Motor neuron (in vitro differentiated cells): ENCODE measurements around the gene PLTP. TPM values are rescaled to one million over a fixed set of nuclear protein-coding genes. Genes with fewer than 3 reads are reported as not detected.
A peak's percentile ranks its signal among the peaks of the same experiment; 100 is the strongest.

Source experiments
- ATAC-seq, 8 experiments: fragments of 200-7000 bp; cut with Tn5 transposase; replicated peaks in 6 of 8; 2 replicates each; pipeline ENCODE4 v1.8.0; 2021; ENCODE audit warnings: mild to moderate bottlenecking in 8 of 8, moderate library complexity in 8 of 8
- H3K27ac ChIP-seq, 2 donors: fragments of 250-450 bp; sonication (Bioruptor Pico); 2 replicates each; pipeline ENCODE4 v1.9.0; 2021; ENCODE audit warnings: antibody characterized with exemption in 2 of 2, mild to moderate bottlenecking in 2 of 2, moderate library complexity in 1 of 2
- H3K4me1 ChIP-seq, 2 donors: fragments of 250-450 bp; sonication (Bioruptor Pico); replicated peaks in 1 of 2; 2 replicates each; pipeline ENCODE4 v1.6.1; 2021; ENCODE audit warnings: antibody characterized with exemption in 2 of 2, mild to moderate bottlenecking in 2 of 2, moderate library complexity in 1 of 2
- H3K4me3 ChIP-seq, 5 donors: fragments of 250-450 bp; sonication (Bioruptor Pico); 2 replicates each; pipeline ENCODE4 v1.9.0; 2021; ENCODE audit warnings: antibody characterized with exemption in 5 of 5, mild to moderate bottlenecking in 5 of 5, moderate library complexity in 4 of 5
- WGBS, 10 experiments: fragments of 450-650 bp; shearing (Covaris generic); methylation state at CpG; one replicate each; pipeline ENCODE4 v1.0.0; 2022; 5-methylcytosine and 5-hydroxymethylcytosine counted together
- in situ Hi-C, 9 experiments: fragments of 400-800 bp; cut with MboI; loops; one replicate each; pipeline ENCODE4 v1.15.0; 2021; ENCODE audit warnings: low sequenced_read_pairs in 9 of 9, low pct_unique_long_range_greater_than_20kb in 2 of 9; ENCODE audit not compliant: unreplicated experiment in 9 of 9
- total RNA-seq, 8 experiments: library from RNA; unstranded; fragments of 300-600 nt; gene quantifications; 2 replicates each; pipeline versions ENCODE4 v1.2.3 to v1.2.4, GENCODE V29; 2022

PLTP gene
- total RNA-seq, 8 experiments from 2014 or later = 30.7 to 638 (median 41.2) TPM

DNA sequence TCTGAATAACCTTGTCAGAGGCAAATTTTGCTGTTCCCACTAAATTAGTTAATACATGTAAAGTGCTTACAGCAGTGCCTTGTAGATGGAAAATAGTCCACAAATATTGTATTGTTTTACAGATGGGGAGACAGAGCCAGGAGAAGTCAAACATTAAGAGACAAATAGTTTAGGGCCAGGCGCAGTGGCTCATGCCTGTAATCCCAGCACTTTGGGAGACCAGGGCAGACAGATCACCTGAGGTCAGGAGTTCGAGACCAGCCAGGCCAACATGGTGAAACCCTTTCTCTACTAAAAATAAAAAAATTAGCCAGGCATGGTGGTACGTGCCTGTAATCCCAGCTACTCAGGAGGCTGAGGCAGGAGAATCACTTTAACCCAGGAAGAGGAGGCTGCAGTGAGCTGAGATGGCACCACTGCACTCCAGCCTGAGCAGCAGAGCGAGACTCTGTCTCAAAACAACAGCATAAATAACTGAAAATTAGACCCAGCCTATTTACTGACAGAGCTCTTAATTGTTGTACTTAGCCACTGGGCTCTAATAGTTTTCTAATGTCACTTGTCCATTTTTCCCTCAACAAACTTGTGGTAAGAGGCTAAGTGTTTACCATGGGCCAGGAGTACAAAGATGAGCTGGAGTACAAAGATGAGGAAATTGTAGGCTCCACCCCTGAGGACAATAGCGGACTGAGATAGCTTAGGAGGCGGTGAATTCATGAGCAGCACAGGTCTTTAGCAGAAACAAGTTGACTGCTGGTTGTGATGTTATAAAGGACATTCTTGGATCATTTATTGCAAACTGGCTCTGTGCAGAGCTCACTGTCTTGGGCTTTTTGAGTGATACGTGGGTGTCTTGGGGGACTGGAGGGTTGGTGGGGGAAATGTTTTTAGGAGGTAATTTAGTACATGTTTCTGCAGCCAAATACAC, 48.1 kb downstream of the PLTP start:
- peak in 2 of 8 experiments; percentile 31 to 42 for ATAC-seq
- peaks cover under 1 to 8% of the 10 kb centered on the region in 2 donors for H3K4me1 ChIP-seq
- H3K4me3 ChIP-seq = no peak overlapping the region
- WGBS, 10 experiments = 14 to 100% (median 85%) methylated on average over 1 to 6 of the region's 7 CpGs
- H3K27ac ChIP-seq = no peak overlapping the region
- in situ Hi-C loops = no loop called here

DNA sequence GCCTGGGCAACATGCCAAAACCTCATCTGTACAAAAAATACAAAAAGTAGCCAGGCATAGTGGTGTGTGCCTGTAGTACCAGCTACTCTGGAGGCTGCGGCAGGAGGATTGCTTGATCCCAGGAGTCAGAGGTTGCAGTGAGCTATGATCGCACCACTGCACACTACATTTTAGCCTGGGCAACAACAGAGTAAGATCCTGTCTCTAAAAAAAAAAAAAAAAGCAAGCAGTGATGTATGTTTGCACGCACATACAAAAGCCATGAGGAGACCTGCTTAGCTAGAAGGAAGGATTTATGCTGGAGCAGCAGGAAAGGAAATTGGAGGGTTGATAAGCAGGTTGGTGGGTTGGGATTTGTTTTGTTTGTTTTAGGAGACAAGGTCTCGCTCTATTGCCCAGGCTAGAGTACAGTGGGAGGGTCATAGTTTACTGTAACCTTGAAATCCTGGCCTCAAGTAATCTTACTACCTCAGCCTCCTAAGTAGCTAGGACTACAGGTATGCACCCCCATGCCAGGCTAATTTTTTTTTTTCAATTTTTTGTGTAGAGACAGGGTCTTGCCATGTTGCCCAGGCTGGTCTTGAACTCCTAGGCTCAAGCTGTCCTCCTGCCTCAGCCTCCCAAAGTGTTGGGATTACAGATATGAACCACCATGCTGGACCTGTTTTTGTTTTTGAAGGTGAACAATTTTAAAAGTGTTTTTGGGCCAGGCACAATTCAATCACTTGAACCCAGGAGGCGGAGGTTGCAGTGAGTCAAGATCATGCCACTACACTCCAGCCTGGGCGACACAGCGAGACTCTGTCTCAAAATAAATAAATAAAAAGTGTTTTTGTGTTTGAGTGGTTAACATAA, 50.5 kb downstream of the PLTP start:
- H3K4me1 ChIP-seq = peaks cover 9 to 18% of the 10 kb centered on the region in 2 donors
- WGBS, 10 experiments = 81 to 100% (median 93%) methylated on average over 2 to 7 of the region's 7 CpGs; no CpG with 5 or more reads in 1 of the 10 experiments
- no peak overlapping the region for H3K4me3 ChIP-seq
- in situ Hi-C loops = no loop called here
- H3K27ac ChIP-seq = no peak overlapping the region
- ATAC-seq = no peak

DNA sequence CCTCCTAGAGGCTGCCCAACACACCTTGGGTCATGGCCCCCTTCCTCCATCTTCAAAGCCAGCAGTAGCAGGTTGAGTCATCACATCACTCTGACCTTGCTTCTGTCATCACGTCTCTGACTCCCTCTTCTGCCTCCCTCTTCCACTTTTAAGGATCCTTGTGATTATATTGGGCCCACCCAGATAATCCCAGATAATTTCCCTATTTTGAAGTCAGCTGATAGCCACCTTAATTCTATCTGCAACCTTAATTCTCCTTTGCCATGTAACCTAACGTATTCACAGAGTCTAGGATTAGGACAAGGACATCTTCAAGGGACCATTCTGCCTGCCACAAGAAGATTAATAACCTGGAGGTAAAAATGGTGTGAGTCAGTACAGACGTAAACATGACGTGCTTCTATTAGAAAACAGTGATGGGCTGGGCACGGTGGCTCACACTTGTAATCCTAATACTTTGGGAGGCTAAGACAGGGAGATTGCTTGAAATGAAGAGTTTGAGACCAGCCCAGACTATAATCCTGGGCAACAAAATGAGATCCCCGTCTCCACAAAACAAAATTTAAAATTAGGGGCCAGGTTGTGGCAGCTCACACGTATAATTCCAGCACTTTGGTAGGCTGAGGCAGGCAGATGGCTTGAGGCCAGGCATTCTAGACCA, 51.3 kb downstream of the PLTP start:
- no peak for ATAC-seq
- H3K27ac ChIP-seq = no peak overlapping the region
- whole genome bisulfite sequencing, 10 experiments = 13 to 96% (median 65%) methylated on average over 1 to 6 of the region's 7 CpGs; no CpG with 5 or more reads in 2 of the 10 experiments
- in situ Hi-C loops = no loop called here
- H3K4me1 ChIP-seq = peaks cover 15 to 26% of the 10 kb centered on the region in 2 donors
- H3K4me3 ChIP-seq = no peak overlapping the region

DNA sequence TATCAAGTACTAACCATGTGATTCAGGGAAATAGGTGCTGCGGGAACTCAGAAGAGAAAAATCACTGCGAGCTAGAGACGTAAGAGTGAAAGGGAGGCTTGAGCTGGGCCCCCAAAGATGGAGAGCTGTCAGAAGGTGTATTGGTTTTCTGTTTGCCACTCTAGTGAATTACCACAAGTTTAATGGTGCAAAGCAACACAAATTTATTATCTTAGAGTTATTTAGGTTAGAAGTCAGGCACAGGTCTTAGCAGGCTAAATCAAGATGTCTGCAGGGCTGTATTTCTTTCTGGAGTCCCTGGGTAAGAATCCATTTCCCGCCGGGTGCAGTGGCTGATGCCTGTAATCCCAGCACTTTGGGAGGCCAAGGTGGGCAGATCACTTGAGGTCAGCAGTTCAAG, 52.0 kb downstream of the PLTP start:
- H3K27ac ChIP-seq = no peak overlapping the region
- in situ Hi-C loops = no loop called here
- no peak for ATAC-seq
- H3K4me3 ChIP-seq = no peak overlapping the region
- WGBS, 10 experiments = 89 to 100% (median 96%) methylated on average over 2 to 5 of the region's 5 CpGs; no CpG with 5 or more reads in 3 of the 10 experiments
- H3K4me1 ChIP-seq = peaks cover 16 to 26% of the 10 kb centered on the region in 2 donors

DNA sequence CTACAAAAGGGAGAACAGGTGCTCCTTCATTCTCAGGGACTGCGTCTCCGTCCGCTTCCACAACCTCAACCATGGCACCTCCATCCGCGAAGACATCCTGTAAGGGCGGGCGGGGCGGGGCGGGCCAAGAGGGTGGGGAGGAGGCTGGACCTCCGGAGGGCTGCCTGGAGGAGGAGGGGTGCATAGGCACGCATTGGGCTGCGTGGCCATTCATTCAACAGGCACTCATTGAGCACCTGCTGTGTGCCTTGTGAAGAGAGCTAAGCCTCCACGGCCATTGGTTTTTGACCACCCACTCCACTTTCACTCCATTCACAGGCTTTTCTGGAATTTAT, 54.1 kb downstream of the PLTP start:
- peak in 3 of 8 experiments; percentile 8 to 13 (median 9) for ATAC-seq
- in situ Hi-C loops = no loop called here
- Histone ChIP-seq H3K4me3 (peak overlapping the region; percentile 75 to 86 (median 82)), H3K27ac (peak overlapping the region; percentile 82 to 86), H3K4me1 (peaks cover 16 to 26% of the 10 kb centered on the region in 2 donors)
- WGBS, 10 experiments = 20 to 43% methylated on average over 1 of the region's 13 CpGs; no CpG with 5 or more reads in 8 of the 10 experiments

DNA sequence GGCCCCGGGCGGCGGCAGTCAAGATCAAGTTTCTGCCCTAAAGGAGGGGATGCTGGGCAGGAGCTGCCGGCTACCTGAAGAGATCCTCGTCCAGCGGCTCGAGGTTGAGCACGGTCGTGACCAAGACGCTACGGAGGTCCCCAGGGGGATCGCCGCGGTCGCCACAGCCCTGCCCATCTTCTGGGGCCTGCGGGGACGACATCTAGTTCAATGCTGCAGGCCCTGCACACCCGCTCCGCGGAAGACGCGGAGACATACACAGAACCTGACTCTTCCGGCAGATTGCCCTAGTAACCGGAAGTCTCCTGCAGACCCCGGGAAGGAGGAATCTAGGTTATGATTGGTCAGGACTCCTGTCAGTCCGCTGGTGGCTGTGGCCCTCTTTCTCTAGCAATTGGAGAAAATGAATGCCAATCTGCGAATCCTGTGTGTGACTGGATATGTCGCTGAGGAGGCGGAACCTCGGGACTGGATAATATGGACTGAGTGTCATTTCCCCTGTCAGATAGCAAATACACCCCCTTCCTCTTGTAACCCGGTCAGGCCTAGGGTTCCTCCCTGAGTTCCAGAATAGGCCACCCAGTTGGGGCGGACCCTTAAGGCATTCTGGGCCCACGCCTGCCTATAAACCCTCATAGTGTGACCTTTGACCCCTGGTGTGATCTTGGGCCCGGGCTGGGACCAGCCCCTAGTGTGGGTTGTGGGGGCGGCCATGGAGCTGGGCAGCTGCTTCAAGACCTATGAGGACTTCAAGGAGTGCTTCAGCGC, 54.7 kb downstream of the PLTP start, which contains the start of the genes ACOT8 and ZSWIM3:
TSS of gene ACOT8 (minus strand) at position 279 of the 768 bp plus-strand sequence. CDS start at position 202, 77 bp downstream.
TSS of gene ZSWIM3 (plus strand) at position 501 of the 768 bp plus-strand sequence. CDS start at position 713, 212 bp downstream.
- H3K4me3 ChIP-seq = peak within 1 kb of the TSS; percentile 75 to 86 (median 82)
- peaks cover 16 to 26% of the 10 kb centered on the region in 2 donors for H3K4me1 ChIP-seq
- peak within 1 kb of the TSS; percentile 82 to 88 for H3K27ac ChIP-seq
- ATAC-seq = peak; percentile 96 to 99 (median 98)
- in situ Hi-C loops = no loop called here
- 0 to 4% (median 0%) methylated on average over 2 to 10 of the region's 36 CpGs; no CpG with 5 or more reads in 3 of the 10 experiments for WGBS, 10 experiments

DNA sequence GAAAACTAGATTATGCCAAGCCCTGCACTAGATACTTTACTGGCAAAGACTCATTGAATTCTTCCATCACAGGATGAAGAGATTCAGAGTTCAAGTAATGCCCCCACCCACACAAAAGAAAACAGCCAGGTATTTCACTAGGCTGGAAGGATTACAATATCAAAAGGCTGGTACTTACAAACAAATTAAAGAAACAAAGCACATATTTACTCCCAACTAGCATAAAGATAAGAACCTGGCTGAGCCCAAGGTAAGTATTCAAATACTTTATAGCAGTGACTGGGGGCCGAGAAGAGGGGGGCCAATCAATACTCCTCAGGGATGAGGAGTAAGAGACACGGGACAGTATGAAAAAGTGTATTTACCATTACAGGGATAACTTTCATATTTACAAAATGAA, 58.5 kb downstream of the PLTP start:
- no peak overlapping the region for H3K4me3 ChIP-seq
- in situ Hi-C loops = no loop called here
- 20 to 89% (median 50%) methylated on average over 1 to 2 of the region's 2 CpGs; no CpG with 5 or more reads in 2 of the 10 experiments for WGBS, 10 experiments
- ATAC-seq = no peak
- H3K27ac ChIP-seq = no peak overlapping the region
- peaks cover 13 to 15% of the 10 kb centered on the region in 2 donors for H3K4me1 ChIP-seq

DNA sequence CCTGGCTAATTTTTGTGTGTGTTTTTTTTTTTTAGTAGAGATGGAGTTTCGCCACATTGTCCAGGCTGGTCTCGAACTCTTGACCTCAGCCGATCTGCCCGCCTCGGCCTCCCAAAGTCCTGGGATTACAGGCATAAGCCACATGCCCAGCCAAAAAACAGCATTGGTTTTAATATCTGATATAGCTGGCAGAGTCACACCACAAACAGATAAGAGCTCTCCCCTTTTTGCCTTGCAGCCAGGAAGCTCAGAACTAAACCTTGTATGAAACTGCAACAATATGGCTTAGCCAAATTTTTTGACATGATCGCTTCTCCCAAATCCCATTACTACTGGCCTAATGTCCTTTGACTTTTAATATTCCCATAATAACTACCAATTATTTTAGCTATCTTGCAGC, 59.6 kb downstream of the PLTP start:
- peaks cover 7 to 10% of the 10 kb centered on the region in 2 donors for H3K4me1 ChIP-seq
- ATAC-seq = no peak
- 86 to 100% (median 98%) methylated on average over 1 to 6 of the region's 6 CpGs; no CpG with 5 or more reads in 4 of the 10 experiments for WGBS, 10 experiments
- no peak overlapping the region for H3K4me3 ChIP-seq
- no peak overlapping the region for H3K27ac ChIP-seq
- in situ Hi-C loops = no loop called here

DNA sequence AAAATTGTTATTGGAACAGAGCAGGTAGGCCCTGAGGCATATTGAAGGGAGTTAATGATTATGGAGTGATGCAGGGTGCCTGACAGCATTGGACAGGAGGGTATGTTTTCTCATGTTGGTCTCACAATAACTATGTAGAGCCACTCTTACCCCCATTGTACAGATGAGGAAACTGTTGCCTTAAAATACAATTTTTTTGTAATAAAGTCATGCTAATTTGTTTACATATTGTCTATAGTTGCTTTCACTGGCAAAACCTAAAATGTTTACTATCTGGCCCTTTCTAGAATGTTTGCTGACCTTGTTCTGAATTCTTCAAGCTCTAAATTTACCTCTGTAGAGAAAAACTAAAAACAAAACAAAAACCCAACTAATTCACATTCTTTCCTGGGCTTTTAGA, 60.5 kb downstream of the PLTP start:
- no peak for ATAC-seq
- Histone ChIP-seq H3K4me1 (peaks cover 7 to 9% of the 10 kb centered on the region in 2 donors), H3K4me3 (no peak overlapping the region), H3K27ac (no peak overlapping the region)
- in situ Hi-C loops = no loop called here

DNA sequence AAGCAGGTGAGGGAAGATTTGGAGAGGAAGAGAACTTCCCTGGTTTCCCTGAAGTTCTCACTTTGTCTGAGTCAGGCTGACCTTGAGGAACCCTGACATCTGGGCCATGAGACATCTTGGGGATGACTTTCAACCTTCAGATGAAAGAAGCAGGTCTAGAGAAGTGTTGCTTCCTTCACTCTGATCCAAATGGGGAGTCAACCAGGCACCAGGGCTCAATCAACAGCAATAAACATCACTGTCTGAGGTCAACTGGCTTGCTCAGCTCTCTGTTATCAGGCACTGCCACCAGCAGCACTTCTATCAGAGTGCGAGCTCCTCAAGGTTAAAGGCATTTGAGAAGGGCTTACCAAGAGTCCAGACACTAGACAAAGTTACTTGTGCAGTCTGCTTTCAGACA, 61.0 kb downstream of the PLTP start:
- Histone ChIP-seq H3K4me1 (peaks cover 3 to 4% of the 10 kb centered on the region in 2 donors), H3K27ac (no peak overlapping the region), H3K4me3 (no peak overlapping the region)
- in situ Hi-C loops = no loop called here
- no peak for ATAC-seq
- 80 to 100% (median 100%) methylated on average over 1 of the region's 1 CpG; no CpG with 5 or more reads in 7 of the 10 experiments for WGBS, 10 experiments

DNA sequence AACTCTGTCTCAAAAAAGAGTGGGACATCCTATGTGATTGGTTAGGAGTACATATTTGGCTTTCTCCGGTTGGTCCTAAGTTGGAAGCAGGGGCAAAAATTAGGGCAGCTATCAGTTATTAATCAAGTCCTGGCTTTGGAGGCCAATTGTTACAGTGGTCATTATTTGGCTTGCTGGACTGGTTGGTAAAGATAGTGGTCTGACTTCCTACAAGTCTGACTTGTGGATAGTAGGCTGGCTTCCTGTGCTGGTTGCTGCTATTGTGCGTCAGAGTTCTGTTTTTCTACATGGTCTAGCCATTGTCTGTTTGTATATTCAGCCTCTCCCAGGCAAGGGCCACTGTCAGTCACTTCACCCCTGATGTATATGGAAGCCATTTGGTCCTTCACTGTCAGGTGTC, 61.7 kb downstream of the PLTP start:
- H3K4me1 ChIP-seq = no peaks in the 10 kb centered on the region
- H3K4me3 ChIP-seq = no peak overlapping the region
- in situ Hi-C loops = no loop called here
- ATAC-seq = no peak
- 75 to 100% (median 100%) methylated on average over 1 to 2 of the region's 2 CpGs; no CpG with 5 or more reads in 4 of the 10 experiments for WGBS, 10 experiments
- H3K27ac ChIP-seq = no peak overlapping the region
